HG02981 (cell line): ENCODE data around the gene AFAP1.

Source experiments
- ATAC-seq: cut with Tn5 transposase; IDR thresholded peaks from one replicate; pipeline ENCODE4 v1.9.1; 2021; ENCODE audit warnings: mild to moderate bottlenecking, moderate library complexity; ENCODE audit not compliant: unreplicated experiment

The AFAP1 gene

DNA sequence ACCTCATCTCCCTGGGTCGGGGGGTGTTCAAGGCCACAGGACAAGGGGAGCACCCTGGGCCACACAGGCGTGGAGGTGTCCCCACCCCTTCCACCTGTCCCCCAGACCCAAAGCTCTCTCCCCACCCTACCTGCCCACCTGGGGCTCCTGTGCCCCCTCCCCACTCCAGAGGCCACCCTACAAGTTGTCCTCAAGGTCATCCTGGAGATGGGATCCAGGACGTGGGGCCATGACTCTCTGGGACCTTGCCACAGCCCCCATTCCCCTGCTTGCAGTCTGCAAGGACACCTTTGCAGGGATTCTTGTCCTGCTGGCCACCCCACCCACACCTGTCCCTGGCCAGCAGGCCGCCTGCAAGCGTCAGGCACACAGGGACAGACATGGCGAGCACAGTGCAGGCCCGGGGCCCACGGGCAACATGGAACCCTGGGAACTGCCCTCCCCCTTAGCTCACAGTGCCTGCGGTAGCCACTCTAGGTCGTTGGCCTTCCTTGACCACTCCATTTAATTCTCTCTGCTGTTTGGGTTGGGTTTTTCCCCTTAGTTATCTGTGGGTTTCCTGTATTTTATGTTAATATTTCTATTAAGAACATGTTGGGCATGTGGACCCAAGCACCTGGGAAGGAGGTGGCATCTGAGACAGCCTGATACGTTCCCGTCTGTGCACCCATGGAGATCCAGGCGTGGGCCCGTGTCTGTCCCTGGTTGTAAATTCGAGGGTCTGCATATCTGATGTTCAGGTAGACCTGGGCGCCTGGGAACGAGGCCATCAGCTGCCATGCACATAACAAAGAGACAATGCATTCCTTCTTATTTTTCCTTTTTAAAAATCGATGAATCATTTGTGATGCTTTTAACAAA lies 197.5 kb downstream of the AFAP1 start:
- no peak for ATAC-seq

- no peak for ATAC-seq
Measured at GRCh38 chr4:7740866-7741525, 198.7 kb downstream of the AFAP1 start.

- ATAC-seq, result no peak
Measured at GRCh38 chr4:7739918-7740865, 199.5 kb downstream of the AFAP1 start.

DNA sequence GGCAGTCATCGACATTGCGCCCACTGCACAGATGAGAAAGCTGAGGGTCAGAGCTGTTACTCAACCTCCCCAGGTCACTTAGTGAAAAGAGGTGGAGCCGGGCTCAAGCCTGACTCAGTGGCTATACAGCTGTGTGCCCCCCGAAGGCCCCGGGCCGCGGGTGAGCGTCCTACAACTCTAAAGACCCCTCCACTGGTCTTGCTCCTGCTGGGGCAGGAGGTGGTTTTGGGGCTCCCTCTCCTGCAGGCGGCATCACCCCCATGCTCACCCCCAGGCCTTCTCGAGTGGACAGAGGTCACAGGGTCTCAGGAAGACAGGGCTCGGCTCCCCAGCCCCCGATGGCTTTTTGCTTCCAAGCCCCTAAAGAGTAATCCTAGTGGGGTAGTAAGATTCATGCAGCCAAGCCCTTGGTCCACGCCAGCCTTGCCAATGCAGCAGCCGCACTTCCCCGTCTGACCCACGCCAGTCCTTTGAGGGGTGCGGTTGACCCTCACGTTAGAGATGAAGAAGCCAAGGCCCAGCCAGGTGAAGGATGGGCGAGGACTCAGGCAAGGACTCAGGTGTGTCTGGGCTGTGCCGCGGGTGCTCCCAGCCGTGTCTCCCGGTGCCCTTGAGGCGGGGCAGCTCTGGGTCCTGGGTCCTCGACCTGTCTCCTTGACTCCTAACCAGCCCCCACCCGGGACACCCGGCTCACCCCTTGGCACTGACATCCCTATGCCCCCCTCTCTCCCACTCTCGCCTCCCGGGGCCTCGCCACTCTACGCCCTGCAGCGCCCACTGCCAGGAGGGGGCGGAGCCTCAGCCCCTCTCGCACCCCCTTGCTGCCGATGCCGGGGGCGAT lies 200.4 kb downstream of the AFAP1 start:
- no peak for ATAC-seq

- no peak for ATAC-seq
Measured at GRCh38 chr4:7738458-7739076, 201.1 kb downstream of the AFAP1 start.

DNA sequence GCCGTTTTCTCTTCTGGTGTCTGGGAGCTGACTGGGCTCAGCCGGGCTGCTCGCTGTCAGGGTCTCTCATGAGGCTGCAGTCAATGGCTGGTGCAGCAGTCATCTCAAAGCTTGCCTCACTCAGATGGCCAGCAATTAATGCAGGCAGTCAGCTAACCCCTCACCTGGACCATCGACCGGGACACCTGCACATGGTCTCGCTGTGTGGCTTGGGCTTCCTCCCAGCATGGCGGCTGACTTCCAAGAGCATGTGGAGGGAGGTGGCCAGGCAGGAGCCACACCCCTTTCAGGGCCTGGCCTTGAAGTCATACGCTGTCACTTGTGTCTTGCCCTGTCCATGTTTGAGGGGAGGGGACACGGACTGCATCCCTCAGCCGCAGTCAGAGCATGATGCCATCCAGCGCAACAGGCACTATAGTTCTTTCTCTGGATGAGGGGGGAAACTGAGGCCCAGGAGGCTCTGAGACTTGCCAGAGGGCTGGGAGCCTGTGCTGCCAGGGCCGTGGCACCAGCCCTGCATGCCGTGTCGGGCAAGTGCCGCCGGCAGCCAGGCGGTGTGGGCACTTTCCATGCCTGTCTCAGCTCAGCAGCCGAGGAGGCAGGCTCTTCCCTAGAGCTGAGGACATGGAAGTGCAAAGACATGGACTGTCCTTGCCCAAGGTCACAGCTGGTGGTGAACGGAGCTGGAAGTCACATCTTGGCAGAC lies 201.8 kb downstream of the AFAP1 start:
- no peak for ATAC-seq

DNA sequence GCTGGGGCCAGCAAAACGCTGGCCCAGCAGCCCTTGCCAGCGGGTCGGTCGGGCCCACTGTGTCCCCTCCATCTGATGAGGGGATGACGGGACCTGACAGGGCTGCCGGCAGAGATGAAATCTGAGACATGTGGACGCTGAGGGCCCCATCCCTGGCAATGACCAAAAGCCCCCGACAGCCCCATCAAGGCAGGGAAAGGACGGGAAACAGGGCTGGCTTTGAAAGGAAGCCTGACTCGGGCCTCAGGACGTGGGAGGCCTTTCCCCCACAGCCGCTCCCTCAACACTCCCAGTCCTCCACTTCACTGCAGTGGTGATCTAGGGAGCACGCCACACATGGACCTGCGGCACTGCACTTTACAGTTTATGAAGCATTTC lies 202.4 kb downstream of the AFAP1 start:
- ATAC-seq, result no peak

DNA sequence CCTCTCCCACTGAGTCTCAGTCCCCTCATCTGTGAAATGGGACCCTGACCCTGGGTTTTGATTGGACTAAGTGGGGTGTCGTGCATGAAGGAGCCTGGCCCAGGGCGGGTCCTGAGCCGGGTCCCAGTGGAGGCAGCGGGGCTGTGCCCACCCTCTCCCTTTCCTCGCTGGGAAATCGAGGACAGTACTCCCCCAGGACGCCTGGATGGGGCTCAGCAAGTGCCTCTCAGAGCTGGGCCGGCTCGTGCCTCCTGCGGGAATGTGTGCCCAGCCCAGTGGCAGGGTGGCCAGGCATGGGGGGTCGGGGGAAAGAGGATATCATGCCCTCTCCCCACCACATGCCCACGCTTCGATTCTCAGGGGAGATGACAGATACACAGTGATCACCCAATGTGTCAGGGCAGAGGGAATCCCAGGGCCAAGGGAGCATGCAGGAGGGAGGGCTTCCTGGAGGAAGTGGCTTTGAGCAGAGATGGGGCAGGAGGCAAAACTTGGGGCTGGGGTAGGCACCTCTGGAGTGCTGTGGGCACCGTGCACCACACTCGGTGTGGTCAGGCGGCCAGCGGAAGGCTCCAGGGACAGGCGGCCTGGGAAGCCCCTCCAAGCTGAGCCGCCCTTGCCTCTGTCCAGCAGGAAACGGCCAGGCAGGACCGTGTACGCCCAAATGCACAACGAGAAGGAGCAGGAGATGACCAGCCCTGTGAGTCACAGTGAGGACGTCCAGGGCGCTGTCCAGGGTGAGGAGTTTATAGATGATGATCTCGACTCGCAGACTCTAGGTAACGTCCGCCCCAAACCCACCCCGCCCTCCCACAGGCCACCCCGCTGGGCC lies 203.0 kb downstream of the AFAP1 start:
- ATAC-seq, result no peak

- no peak for ATAC-seq
Measured at GRCh38 chr4:7735961-7736360, 203.7 kb downstream of the AFAP1 start.

DNA sequence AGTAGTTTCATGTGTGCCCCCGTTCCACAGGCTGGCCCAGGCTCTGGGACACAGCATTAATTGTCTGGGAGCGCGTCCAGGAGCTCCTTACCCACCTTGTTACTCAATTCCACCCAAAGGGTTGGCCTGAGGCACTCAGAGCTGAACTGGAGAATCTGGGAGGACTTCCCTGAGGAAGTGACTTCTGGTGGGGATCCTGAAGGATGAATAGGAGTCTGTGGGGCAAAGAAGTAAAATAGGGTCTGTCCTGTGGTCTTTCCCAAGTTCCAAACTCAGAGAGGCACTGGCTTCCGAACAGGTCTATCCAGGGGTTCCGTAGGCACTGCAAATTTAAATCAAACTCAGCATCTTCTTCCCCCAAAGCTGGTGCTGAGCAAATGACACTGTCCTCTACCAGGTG lies 204.3 kb downstream of the AFAP1 start:
- no peak for ATAC-seq

DNA sequence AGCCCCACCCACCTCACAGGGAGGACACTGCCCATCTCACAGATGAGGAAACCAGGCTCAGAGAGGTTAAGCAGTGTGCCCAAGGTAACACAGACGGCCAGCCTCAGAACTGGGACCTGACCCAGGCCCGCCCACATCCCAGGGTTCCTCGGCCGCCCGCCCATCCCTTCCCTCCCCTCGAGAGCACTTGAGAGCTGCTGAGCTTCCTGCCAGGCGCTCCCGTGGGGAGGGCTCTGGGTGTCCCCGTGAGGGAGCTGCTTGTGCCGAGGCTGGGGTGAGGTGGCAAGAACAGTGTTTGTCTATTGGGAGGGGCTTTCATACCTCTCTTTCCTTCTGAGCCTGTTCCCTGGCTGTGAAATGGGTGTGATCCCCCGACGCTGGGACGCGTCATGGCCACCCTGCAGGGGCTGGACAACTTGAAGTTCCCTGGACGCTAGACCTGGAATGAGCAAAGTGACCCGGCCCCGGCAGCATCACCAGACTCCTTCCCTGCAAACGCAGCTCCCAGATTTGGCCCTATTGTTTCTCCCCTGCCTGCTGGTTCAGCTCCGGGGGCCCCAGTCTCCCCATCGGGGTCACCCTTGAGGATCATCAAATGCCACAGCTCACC lies 204.9 kb downstream of the AFAP1 start:
- no peak for ATAC-seq

GRCh38 chr4:7733801-7734650 lies 205.6 kb downstream of the AFAP1 start:
- ATAC-seq, result no peak

DNA sequence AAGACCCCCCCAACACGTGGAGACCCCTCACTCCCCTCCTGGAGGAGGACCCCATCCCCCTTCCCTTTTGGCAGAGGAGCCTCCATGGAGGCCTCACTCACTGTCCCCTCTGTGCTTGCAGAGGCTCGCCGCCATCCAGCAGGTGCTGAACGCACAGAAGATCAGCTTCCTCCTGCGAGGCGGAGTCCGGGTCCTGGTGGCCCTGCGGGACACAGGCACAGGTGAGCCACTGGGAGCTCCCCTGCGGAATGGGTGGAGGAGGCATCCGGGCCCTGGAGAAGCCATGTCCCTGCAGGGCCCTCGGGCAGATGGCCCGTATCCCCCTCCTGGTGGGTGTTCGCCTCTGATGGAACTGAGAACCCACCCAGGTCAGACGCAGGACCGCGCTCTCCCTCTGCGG lies 206.5 kb downstream of the AFAP1 start:
- ATAC-seq, result no peak

- no peak for ATAC-seq
Measured at GRCh38 chr4:7732263-7732662, 207.4 kb downstream of the AFAP1 start.

GRCh38 chr4:7731437-7731836 lies 208.2 kb downstream of the AFAP1 start:
- ATAC-seq, result no peak

- no peak for ATAC-seq
Measured at GRCh38 chr4:7727749-7728148, 211.9 kb downstream of the AFAP1 start.
